Stimulated activated CD4-positive, alpha-beta T cell treated with anti-CD3 and anti-CD28 coated beads, Interleukin-2, amount 100 ng/mL, for 48 hours (primary cell): Measurements from ENCODE around the gene CHCHD3.
"Not testable (repeated sequence)": the region's sequence is repeated elsewhere in the genome, so short reads cannot be mapped to it uniquely, and the experiment has no call there.

ENCODE experiments used
- DNase-seq, 2 donors: peaks; one replicate each; pipeline ENCODE4 v3.0.0-alpha.2; 2020

CHCHD3 gene

DNA sequence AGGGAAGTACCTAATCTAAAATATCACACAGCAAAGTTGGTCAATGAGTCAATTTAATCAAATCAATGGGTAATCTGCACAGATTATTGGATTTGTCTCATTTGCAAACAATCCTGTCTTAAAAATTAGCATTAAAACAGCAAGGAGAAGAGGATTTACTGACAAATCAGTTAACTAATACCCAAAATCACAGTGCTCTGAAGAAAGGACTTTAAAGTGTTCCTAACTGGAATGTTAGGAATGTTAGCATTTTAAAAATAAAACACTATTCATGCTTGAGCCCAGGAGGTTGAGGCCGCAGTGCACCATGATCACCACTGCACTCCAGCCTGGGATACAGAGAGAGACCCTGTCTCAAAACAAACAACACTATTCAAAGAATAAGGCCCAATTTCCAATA lies 83.1 kb downstream of the CHCHD3 start:
- DNase-seq = no peak

DNA sequence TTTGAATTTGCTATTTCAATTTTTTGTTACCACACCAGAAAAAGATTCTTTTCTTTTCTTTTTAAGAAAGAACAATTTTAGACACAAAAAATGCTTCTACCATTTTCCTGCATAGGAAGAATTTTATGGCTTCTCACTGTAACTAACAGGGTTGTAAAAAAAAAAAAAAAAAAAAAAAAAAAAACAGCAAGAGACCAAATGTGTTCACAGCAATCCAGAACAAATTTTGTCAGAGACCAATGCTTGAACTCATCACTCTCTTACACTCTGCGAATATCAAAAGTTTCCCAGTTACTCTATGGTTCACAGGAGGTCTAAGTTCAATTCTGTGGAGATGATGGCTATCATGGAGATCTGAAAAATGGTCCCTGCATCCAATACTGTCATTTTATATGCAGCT lies 84.4 kb downstream of the CHCHD3 start:
- no peak for DNase-seq

DNA sequence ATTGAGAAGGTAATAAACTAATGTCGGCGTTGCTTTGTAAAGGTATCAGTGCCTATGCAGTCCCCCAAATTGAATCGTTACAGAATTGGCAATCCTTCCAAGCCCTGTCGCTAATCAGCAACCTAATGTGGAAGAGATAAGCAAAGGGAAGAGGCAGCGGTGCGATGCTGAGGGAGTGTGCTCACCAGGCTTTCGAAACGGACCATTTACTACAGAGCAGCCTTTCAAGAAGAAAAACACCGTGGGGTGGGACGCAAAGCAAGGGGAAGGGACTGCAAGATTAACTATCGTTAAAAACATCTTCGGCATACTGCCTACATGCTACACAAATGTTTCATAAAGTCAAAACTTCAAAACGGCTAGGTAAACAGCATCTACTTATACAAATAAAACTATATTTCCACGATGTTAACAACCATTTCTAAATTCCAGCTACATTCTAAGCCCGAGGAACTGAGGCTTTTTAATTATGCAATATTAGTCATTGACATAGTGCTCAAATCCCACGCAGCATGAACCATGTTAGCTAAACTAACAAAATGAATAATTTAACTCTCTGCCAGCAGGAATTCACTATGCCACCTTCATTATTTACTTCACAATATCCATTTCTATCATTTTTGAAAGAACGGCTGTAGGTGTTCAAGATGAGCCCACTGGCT lies 85.2 kb downstream of the CHCHD3 start:
- DNase-seq = no peak

DNA sequence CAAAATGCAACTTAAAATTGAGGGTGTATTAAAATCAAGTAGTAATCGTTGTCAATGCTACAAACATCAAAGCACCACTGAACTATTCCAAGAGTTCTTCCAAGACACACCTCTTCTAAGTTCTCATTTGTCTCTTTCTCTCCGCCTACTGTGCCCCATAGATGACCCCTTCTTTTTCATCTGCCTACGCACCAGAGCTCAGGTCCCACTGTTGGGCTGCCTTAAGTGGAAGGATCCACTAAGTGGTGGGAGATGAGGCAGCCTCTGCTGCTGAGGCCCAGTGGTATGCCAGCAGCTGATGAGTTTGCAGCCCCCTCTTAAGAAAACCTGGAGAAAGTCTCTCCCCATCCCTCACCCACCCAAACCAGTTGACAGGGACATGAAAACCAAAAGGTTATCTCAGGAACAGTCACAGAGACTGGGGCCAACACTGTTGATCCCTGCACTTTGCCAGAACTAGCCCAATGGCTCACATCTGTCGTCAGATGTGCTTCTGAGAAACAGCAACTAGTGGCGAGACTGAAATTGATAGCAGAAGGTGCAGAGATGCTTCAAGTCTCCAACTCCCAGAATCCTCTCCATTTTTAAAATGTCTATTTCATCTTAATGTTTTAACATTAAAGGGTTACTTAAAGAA lies 88.4 kb downstream of the CHCHD3 start:
- DNase-seq = no peak

DNA sequence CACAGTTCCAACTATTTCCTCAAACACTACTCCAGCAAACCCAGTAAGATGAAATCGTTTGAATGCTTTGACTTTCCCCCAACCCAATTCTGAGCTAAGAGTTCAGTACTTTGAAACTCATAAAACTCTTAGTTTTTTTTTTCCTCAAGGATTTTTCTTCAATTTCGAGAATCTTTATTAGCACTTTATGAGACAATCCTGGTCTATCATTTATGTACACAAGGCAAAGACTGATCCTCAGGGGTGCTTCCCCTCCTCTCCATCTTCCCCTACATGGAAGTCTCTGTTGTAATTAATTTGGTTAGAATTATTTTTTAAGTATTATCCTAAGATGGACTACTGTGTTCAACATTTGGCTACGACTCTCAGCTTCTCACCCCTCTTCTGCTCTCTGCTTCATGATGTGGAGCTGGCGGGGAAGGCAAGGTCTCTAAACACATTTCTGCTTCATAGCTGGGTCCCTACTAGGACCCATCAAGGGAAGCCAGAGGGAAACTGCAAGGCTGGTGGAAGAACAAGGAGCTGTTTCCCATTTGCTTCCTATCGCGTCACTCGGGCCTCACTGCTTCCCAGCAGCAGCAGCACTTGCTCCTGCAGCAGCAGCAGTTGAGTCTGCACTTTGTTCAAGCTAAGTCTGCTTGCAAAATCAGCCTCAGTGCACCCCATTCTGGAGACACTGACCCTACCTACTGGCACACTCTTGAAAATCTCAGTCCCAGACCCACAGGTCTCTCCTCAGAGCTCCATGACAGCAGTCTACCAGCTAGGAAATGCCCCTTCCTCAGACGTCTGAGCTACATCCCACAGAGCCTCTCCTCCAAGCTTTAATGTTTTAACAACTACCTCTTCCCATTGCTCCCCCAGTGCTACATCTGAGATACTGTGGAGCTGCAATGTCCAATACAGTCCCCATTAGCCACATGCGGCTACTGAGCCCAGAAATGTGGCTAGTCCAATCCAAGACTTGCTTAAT lies 90.0 kb downstream of the CHCHD3 start:
- DNase-seq = no peak

DNA sequence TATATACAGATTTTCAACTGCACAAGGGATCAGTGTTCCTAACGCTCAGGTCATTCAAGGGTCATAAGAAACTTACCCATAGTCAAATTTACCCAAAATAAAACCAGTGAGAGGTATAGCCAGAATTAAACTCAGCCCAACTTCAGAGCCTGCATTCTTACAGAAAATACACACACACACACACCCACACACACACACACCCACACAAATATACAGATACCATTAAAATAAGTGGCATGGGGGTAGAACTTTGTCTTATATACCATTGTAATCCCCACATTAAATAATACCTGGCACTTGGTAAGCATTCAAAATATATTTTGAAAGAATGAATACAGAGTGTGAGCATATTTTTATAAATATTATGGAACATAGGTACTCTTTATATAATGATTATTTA lies 93.8 kb downstream of the CHCHD3 start:
- DNase-seq = no peak

DNA sequence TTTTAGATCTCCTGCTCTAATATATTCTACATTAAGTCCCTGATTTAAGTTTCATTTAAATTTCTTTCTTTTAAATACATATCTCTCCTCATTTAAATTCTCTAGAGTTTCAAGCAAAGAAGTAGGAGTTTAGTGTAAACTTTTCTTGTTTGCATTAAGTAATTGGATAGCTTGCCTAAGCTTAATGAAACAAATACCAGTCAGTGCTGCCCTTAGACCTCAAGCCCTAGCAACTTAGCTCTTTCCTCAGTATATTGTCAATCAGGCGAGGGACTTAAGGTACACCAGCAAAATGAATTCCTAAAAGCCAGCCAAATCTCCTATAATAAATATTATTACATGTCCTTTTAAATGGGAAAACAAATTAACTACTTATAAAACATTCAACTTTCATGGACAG lies 101.5 kb downstream of the CHCHD3 start:
- DNase-seq = no peak

DNA sequence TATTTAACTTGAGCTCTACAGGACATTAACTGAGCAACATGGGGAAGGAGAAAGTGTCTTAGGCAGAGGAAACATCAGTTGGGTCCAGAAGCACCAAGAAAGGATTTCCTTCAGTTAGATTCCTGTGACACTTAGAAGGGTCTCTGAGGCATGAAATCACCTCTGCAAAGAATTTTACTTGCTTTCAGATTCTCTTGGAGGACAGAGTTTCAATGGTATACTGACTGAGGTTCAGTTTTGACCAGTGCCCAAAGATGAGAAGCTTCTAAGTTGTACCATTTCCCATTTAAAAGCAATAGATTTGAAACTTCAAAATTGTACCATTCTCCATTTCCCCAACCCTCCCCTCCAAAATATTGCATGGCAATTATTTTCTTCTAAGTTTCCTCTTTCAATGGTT lies 102.4 kb downstream of the CHCHD3 start:
- no peak for DNase-seq

DNA sequence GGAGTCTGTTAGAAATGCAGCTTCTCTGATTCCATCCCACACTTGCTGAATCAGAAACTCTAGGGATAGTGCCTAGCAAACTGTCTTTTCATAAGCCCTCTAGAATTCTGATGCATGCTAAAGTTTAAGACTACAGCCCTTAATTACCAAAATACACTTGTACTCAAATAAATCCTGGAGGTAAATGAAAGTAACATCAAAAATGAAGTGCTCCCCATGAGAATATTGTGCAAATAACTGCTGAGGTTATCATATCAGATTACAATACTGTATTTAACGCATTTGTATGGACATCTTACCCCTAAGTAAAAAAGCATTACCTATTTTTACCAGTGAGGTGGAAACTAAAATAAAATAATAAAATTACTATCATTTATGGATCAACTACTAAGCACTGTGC lies 104.7 kb downstream of the CHCHD3 start:
- DNase-seq = no peak

DNA sequence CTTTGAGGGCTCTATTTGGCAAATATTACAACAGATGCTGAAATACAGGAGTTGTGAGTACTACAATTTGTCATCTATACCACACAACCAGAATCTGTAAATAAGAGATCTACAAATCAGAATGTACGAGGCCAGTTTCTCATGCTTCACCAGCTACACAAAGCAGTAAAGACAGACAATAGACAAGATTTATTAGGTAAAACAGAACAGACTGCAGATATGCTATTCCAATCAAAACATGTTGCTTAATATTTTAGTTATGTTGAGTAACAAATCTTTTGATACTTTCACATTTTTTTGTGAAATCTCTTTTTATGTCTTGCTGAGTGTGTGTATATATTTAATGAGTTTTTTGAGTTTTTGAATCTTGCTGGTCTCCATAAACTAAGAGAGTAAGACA lies 109.1 kb downstream of the CHCHD3 start:
- no peak for DNase-seq

DNA sequence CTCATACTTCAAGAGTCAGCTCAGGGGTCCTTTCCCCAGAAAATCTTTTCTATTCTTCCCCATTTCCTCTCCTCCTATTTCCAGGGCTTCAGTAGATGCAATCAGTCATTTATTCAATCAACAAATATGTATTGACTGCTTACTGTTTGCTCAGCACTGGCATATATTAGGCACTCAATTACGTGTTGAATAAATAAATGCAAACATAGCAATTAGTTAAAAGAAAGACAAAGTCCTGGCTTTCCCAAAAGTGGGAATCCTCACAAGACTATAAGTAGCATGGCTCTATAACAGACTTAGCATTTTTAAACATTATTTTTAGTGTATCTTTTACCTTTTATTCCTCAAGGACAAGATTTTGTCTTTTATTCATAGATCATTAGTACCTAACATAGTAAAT lies 111.6 kb downstream of the CHCHD3 start:
- DNase-seq = no peak

DNA sequence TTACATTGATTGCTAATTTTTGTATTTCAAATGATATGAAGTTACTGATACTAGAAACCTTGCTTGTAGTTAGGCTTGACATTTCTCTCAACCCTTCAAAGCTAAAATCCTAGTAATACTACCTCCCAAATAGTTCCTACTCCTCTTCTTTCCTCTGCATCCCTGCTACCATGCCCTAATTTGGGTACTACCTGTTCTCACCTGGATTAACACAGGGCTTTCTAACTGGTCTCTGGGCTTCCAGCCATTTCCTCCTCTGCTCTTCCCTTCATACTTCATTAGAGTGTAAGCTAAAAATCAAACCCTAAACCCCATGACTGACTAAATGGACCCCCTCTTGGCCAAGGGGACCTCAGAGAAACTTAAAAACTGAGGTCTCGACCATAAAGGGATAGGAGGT lies 112.4 kb downstream of the CHCHD3 start:
- no peak for DNase-seq

DNA sequence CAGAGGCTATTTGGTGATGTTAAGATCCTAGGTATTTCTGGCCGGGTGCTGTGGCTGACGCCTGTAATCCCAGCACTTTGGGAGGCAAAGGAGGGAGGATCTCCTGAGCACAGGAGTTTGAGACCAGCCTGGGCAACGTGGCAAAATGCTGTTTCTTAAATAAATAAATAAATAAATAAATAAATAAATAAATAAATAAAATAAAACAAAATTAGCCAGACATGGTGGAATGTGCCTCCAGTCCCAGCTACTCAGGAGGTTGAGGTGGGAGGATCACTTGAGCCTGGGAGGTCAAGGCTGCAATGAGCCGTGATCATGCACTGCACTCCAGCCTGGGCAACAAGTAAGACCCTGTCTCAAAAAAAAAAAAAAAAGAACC lies 114.4 kb downstream of the CHCHD3 start:
- not testable (repeated sequence) for DNase-seq

DNA sequence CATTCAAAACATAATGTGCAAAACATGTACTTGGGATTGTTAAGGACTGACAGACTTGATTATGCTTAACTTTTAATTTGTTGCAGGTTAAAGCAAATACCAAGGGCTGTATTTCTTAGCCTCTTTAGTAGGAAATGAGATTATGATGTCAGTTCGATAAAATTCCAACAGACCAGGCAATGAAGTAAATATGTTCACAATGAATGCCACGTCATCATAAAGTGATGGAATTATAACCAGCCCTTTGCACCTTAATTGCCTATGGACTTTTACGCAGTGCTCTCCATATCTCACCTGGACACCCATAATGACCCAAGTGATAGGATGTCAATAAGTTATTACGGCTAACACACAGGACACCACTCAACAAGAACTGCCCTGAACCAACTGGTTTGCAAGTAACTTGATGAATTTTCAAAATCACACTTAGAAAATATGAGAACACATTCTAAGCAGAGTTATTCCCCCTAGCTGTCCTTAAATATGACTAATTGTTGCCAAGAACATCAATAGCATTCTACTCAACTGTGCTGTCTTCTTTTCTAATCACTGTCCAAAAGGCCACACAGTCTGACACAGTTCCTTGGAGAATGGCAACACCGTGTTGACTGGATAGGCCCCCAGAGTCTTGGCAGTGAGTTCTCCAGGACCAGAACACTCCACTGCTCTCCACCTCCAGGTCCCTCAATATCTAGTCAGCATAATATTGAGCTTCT lies 115.0 kb downstream of the CHCHD3 start:
- no peak for DNase-seq

DNA sequence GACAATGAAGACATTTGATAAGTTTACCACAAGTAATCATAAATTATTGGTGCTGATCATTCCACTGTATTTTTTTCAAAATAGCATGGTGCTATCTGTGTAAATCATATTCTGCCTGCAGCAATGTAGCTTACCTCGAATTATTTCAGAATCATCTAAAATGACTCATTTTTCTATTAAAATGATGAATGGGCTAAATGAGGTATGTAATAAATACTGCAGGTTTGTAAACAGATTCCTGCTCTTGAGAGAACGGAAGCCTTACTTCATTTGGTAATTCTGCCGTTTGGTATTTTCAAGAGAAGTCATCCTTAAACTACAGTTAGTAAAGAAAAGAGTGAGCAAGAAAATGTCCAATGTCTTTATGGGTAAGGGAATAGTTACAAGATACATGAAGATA lies 115.9 kb downstream of the CHCHD3 start:
- no peak for DNase-seq

DNA sequence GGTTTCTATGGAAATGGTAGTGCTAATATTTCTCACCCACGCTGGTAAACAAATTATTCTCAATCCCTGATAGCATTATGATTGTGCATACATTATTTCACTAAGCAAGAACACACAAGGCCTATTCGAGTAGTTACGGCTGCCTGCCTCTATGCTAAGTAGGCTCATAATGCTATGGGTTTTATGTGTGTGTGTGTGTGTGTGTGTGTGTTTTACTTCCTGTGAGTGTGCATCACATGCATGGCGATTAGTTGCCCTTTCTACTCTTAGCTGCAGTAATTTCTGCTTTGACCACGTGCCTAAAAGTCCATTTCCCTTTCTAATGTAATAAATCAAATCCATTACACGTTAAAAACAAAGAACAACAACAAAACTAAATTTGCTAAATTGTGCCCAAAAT lies 117.0 kb downstream of the CHCHD3 start:
- DNase-seq = no peak

DNA sequence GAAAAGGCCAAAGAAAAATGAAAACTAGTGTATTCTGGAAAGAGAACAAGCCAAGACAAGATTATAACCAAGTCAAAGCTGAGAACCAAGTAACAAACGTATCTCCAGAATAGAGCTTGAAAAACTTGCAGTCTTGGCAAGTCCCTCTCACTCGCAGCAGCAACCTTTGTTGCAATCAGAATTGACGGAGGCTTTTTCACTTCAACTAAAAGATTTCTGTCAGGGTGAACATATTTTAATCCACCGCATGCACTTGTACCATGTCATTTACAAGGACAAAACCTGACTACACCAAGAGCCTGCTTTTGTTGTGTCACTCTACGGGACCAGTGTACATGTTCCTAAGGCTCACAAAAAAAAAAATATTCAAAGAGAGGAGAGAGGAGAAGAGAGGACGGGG lies 122.0 kb downstream of the CHCHD3 start:
- DNase-seq = no peak

DNA sequence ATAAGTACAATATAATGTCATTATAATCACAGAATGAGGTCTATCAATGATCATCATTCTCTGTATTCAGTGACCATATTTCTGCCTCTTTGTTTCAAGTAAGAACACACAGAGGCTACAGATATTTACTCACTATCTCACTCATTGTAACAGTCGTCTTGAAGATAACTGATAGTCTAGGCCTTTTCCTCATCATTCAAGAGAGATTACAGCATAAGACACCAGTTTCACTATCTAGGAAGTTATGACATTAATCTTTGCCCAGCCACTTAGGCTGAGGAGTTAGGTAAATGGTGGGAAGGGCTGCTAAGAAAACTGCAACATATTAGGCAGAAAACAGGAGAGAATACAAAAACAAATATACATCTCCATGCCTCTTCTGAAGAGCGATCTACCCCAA lies 125.3 kb downstream of the CHCHD3 start:
- no peak for DNase-seq

DNA sequence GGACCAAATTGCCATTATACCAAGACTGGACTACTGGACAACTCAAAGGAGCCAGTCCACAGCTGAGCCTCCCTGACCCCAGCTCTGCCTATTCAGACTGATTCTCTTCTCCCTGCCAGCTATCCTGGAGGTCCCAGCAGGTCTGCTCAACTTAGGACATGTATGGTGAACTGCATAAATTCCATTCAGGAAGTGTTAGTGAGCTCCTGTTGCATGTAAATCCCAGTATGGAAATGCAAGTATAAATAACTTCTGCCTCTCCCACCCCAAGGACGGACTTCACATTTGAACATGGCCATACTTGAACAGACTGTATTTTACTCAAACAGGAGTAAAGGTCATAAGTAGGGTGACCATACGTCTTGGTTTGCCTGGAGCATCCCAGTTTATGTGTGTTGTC lies 128.4 kb downstream of the CHCHD3 start:
- DNase-seq = no peak

DNA sequence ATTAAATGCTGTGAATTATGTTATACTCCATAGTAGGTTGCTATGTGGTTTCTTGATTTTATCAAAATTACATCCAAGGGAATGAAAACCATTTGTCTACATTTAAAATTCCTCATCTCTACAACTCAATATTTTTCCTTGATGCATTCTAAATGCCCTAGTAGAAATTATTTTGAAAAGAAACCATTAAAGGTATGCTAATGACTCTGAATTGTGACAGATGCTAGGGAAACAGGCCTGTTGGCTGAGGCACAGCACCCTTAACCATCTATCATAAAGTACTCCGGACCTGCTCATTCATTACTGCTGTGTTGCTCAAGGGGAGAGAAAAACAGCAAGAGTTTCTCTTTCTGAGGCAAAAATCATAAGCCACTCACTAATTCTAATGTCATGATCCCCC lies 131.2 kb downstream of the CHCHD3 start:
- DNase-seq = no peak

DNA sequence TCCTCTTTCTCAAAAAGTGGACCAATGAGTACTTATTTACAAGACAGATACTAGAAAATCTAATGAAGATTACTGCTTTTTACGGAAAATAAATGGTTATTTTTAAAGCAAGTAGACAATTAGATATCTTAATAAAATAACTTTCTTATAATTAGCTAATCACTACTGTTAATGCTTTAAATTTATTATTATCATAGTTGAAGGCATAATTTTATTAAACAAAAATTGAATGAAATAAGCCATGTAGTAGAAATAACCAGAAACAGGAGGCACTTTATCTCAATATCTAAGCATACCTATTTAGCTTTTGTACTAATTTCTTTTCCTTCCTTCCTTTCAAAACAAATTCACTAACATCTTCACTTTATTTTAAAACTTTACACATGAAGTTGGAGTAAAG lies 134.9 kb downstream of the CHCHD3 start:
- no peak for DNase-seq

DNA sequence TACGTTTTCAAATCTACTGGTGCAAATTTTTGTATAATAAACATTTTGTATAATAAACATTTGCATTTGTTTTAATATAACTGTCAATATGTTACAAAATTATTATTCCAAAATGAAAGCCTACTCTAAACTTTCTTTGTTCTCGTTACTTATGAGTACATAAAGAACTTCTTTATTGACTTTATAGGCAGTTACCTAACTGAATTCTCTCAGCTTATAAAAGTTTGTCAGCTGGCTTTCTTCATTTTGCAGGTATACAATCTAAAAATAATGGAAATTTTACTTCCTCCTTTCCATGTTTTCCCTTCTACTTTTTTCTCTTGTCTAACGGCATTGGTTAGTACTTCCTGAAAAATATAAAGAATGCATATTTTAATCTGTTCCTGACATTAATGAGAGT lies 137.1 kb downstream of the CHCHD3 start:
- DNase-seq = no peak

DNA sequence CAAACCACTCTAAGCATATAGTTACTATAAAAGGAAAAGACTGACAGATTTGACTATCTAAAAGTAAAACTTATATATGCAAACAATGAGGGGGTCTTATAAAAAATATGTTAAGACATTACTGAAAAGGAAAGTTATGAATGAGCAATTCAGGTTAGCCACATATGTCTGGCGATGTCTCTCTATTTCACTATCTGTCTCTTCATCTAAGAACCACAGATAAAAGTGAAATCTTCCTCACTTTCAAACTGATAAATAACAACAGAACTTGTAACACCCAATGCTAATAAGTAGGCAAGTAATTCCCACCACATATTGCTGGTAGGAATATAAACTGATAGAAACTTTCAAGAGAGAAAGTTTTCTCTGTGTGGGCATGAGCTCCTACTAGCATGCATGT lies 138.2 kb downstream of the CHCHD3 start:
- no peak for DNase-seq
